Left kidney (tissue), 2 donors: ENCODE measurements around the gene CEP70. TPM values are rescaled to one million over a fixed set of nuclear protein-coding genes. Genes with fewer than 3 reads are reported as not detected.
"Not testable (repeated sequence)": the region's sequence is repeated elsewhere in the genome, so short reads cannot be mapped to it uniquely, and the experiment has no call there.

ENCODE experiments used
- DNase-seq: peaks from one replicate; pipeline ENCODE4 v3.0.0-alpha.2; 2013
- polyA plus RNA-seq: library from polyadenylated mRNA; unstranded; fragments of 120-200 nt; gene quantifications from one replicate; pipeline ENCODE4 v1.2.1, GENCODE V29; 2013; ENCODE audit not compliant: insufficient read length

Gene CEP70
- polyA plus RNA-seq, 1 donor = 50.3 TPM

- no peak for DNase-seq
Measured at GRCh38 chr3:138594935-138595610, 1.0 kb upstream of the CEP70 start.

- DNase-seq = no peak
Measured at GRCh38 chr3:138593488-138594149, 441 bp downstream of the CEP70 start.

- no peak for DNase-seq
Measured at GRCh38 chr3:138591392-138591791, 2.7 kb downstream of the CEP70 start.

- no peak for DNase-seq
Measured at GRCh38 chr3:138588445-138588844, 5.6 kb downstream of the CEP70 start.

- no peak for DNase-seq
Measured at GRCh38 chr3:138587374-138587773, 6.7 kb downstream of the CEP70 start.

GRCh38 chr3:138578961-138579574 is 15.0 kb downstream of the CEP70 start:
- DNase-seq = no peak

- DNase-seq = no peak
Measured at GRCh38 chr3:138578141-138578540, 15.9 kb downstream of the CEP70 start.

- no peak for DNase-seq
Measured at GRCh38 chr3:138573138-138573537, 20.9 kb downstream of the CEP70 start.

GRCh38 chr3:138569624-138570023 is 24.4 kb downstream of the CEP70 start:
- not testable (repeated sequence) for DNase-seq

- DNase-seq = no peak
Measured at GRCh38 chr3:138569090-138569489, 25.0 kb downstream of the CEP70 start.

GRCh38 chr3:138567403-138567802 is 26.7 kb downstream of the CEP70 start:
- no peak for DNase-seq

- not testable (repeated sequence) for DNase-seq
Measured at GRCh38 chr3:138566293-138566692, 27.8 kb downstream of the CEP70 start.

- not testable (repeated sequence) for DNase-seq
Measured at GRCh38 chr3:138562902-138563301, 31.2 kb downstream of the CEP70 start.

GRCh38 chr3:138560501-138560900 is 33.6 kb downstream of the CEP70 start:
- no peak for DNase-seq

GRCh38 chr3:138559134-138559533 is 34.9 kb downstream of the CEP70 start:
- no peak for DNase-seq

GRCh38 chr3:138554775-138555174 is 39.3 kb downstream of the CEP70 start:
- DNase-seq = not testable (repeated sequence)

GRCh38 chr3:138550958-138551357 is 43.1 kb downstream of the CEP70 start:
- DNase-seq = not testable (repeated sequence)

GRCh38 chr3:138549179-138549977 is 44.7 kb downstream of the CEP70 start:
- no peak for DNase-seq

- DNase-seq = no peak
Measured at GRCh38 chr3:138547342-138547975, 46.6 kb downstream of the CEP70 start.

- DNase-seq = no peak
Measured at GRCh38 chr3:138544546-138544945, 49.5 kb downstream of the CEP70 start.

GRCh38 chr3:138542977-138543376 is 51.1 kb downstream of the CEP70 start:
- DNase-seq = no peak

GRCh38 chr3:138539352-138539751 is 54.7 kb downstream of the CEP70 start:
- DNase-seq = no peak
